Measurements from ENCODE around the gene RBM19. TPM values are rescaled to one million over a fixed set of nuclear protein-coding genes. Genes with fewer than 3 reads are reported as not detected.

RBM19 gene
- total and polyA plus RNA-seq, 2 donors (not counting 3 experiments of a cell fraction or from before 2014, with no cell fraction given): 13.2 to 34.4 TPM

- intact Hi-C loops (cut with micrococcal nuclease) (no loop called here), dilution Hi-C loops (cut with MboI; ENCODE audit: extremely low pct_ligation_motif_present, low sequenced_read_pairs) (loop anchor here (25.0 kb wide), 1 partner anchor 483 kb away; no protein-coding TSS in a partner anchor)
- Histone ChIP-seq H3K27me3 (ENCODE audit: control insufficient read depth in 2 of 2, insufficient read depth in 2 of 2, low read length in 2 of 2) (no peaks in the 10 kb centered on the region), H3K4me1 (ENCODE audit: control insufficient read depth, extremely low read depth, insufficient read depth, low read length) (no peaks in the 10 kb centered on the region), H3K4me2 (ENCODE audit: insufficient read depth, low read length) (no peak overlapping the region), H3K9me3 (replicated peaks; ENCODE audit: control insufficient read depth, insufficient read depth, low read length) (no peaks in the 10 kb centered on the region), H3K36me3 (ENCODE audit: control insufficient read depth in 2 of 2, extremely low read depth in 1 of 2, insufficient read depth in 2 of 2, low read length in 2 of 2) (no peaks in the 10 kb centered on the region), H3K79me2 (ENCODE audit: control insufficient read depth, insufficient read depth, low read length) (no peaks in the 10 kb centered on the region), H3K4me3 (replicated peaks in 1 of 3; ENCODE audit: insufficient read depth in 1 of 3, low read depth in 1 of 3, low read length in 3 of 3) (no peak overlapping the region), H3K9me1 (replicated peaks; ENCODE audit: control insufficient read depth, extremely low read depth, insufficient read depth, low read length) (no peaks in the 10 kb centered on the region), H4K20me1 (replicated peaks; ENCODE audit: control insufficient read depth, extremely low read depth, insufficient read depth, low read length) (no peaks in the 10 kb centered on the region), H3K27ac (ENCODE audit: insufficient read depth, low read depth, low read length) (no peak overlapping the region), H2AFZ (ENCODE audit: low read depth, low read length) (no peak overlapping the region), H3K9ac (replicated peaks; ENCODE audit: extremely low read depth, insufficient read depth, low read length) (no peak overlapping the region)
- no peak for FAIRE-seq
- BruUV-seq (replicated peaks): no TSS peak
- DNase-seq (ENCODE audit: low read depth, low spot score): no peak
- CTCF ChIA-PET: no interaction called here
- POLR2A ChIA-PET: no interaction called here
- TF ChIP-seq GATA2 (IDR thresholded peaks at IDR 0.05; ENCODE audit: insufficient read depth, insufficient read length, low read depth, low read length) (no peak), MAX (IDR thresholded peaks at IDR 0.05; ENCODE audit: insufficient read depth, insufficient read length) (no peak), POLR2AphosphoS5 (IDR thresholded peaks at IDR 0.05; ENCODE audit: insufficient read depth, low read depth, low read length) (no peak), POLR2A (IDR thresholded peaks at IDR 0.05; ENCODE audit: low read depth, low read length) (no peak), EZH2 (IDR thresholded peaks at IDR 0.05; ENCODE audit: borderline replicate concordance, low read depth, low read length, severe bottlenecking) (no peak), MYC (IDR thresholded peaks at IDR 0.05; ENCODE audit: low read depth, low read length) (no peak), CTCF (IDR thresholded peaks at IDR 0.05; ENCODE audit: extremely low read depth in 1 of 2, insufficient read depth in 1 of 2, low read depth in 1 of 2, low read length in 2 of 2) (no peak)
Observed at GRCh38 chr12:114004402-114004801, 38.3 kb upstream of the RBM19 start.

Measured in endothelial cell of umbilical vein (primary cell).